NCI-H128 (cell line): ENCODE measurements around the gene KICS2.
"Not testable (repeated sequence)": the region's sequence is repeated elsewhere in the genome, so short reads cannot be mapped to it uniquely, and the experiment has no call there.

Source experiments
- DNase-seq: peaks from one replicate; lab custom pipeline; 2025; ENCODE audit not compliant: unreplicated experiment; lab: John Stamatoyannopoulos, UW

KICS2 gene

DNA sequence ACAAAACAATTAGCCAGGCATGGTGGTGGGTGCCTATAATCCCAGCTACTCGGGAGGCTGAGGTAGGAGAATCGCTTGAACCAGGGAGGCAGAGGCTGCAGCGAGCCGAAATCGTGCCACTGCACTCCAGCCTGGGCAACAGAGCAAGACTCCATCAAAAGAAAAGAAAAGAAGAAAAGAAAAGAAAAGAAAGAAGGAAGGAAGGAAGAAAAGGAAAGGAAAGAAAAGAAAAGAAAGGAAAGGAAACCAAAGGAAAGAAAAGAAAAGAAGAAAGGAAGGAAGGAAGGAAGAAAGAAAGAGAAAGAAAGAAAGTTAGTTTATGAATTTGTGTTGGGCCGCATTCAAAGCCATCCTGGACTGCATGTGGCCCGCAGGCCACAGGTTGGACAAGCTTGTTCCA is 4.5 kb downstream of the KICS2 start:
- not testable (repeated sequence) for DNase-seq

DNA sequence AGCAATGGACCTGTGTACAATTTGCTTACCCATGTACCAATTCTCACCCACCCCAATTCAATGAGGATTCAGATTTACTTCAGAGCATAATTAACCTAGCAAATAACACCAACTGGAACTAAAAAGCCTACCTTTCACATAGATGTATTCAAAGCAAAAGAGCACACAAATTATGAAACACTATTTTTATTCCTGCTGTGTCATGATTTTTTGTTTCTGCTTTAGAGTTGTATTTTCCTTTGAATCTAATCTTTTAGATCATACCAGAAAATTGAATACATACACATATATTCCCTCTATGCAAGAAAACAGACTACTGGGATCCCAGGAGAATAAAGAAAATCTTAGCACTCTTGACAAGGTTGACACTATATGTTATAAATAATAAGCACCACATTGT is 5.9 kb downstream of the KICS2 start:
- DNase-seq, result no peak

DNA sequence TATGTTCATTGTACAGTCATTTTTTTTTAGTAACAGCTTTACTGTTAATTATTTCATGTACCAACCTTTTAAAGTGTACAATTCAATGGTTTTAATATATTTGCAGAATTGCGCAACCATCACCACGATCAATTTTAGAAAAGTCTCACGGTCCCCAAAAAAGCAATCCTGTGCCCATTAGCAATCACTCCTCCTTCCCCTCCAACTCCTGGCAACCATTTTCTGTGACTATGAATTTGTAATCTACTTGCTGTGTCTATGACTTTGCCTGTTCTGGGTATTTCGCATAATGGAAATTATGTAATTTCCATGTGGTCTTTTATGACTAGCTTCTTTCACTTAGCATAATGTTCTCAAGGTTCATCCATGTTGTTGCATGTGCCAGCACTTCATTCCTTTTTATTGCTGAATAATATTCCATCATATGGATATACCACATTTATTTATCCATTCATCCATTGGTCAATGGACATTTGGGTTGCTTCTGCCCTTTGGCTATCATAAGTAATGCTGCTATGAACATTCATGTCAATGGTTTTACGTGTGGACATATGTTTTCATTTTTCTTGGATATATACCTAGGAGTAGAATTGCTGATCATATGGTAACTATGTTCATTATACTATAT is 9.9 kb downstream of the KICS2 start:
- no peak for DNase-seq

DNA sequence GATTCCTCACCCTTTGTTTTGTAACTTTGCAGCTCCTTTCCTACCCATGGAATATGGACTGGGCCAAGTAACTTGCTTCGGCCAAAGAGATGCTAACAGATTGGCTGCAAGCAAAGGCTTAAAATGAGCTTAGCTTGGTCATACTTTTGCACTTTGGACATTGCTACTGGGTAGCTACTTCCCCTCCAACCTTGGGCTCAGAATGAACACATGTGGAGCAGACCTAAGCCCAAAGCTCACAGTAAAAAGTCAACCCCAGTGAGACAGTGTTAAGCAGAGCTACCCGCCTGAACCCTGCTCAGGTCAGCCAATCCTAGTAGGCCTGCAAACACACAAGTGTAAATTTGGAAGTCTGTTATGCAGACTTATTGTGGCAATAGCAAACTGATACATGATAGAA is 14.6 kb downstream of the KICS2 start:
- no peak for DNase-seq

DNA sequence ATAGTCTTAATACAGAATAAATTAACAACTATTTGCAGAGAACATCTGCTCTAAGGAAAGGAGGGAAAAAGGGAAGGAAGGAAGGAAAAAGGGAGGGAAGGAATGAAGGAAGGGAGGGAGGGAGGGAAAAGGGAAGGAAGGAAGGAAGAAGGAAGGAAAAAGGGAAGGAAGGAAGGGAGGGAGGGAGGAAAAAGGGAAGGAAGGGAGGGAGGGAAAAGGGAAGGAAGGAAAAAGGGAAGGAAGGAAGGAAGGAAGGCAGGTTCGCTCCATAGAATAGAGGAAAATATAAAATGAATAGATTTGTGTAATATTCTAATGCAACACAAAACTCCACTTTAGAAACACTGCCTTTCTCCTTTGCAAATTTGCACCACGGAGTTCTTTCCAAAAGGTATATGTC is 16.6 kb downstream of the KICS2 start:
- DNase-seq, result no peak

DNA sequence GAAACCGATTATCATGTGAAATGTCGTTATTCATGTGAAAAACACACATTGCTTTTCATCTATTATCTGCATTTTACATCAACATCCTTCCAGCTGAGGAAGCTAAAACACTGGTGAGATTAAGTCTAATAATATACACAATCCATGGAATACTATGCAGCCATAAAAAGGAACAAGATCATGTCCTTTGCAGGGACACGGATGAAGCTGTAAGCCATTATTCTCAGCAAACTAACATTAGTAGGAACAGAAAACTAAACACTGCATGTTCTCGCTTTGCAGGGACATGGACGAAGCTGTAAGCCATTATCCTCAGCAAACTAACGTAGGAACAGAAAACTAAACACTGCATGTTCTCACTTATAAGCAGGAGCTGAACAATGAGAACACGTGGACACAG is 18.3 kb downstream of the KICS2 start:
- no peak for DNase-seq

DNA sequence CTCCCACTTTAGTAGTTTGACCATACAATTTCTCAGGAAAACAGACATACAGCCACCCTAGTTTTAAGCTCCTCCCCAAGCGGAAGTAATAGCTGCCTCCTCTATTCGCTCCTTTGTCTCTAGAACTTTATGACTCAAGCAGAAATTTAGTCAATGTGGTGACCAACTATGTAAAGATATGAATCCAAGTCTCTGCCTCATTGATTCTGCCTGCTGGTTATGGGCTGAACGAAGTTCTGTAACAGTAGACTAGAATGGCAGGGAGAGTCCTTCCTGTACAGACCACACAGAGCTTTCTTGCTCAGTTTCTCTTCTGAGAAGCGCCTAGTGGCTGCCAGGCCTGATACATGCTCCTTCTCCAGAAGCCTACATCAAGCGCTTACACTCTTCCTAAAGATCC is 19.1 kb downstream of the KICS2 start:
- DNase-seq, result no peak

DNA sequence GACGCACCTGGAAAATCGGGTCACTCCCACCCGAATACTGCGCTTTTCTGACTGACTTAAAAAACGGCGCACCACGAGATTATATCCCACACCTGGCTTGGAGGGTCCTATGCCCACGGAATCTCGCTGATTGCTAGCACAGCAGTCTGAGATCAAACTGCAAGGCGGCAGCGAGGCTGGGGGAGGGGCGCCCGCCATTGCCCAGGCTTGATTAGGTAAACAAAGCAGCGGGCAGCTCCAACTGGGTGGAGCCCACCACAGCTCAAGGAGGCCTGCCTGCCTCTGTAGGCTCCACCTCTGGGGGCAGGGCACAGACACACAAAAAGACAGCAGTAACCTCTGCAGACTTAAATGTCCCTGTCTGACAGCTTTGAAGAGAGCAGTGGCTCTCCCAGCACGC is 26.3 kb downstream of the KICS2 start:
- DNase-seq, result not testable (repeated sequence)

DNA sequence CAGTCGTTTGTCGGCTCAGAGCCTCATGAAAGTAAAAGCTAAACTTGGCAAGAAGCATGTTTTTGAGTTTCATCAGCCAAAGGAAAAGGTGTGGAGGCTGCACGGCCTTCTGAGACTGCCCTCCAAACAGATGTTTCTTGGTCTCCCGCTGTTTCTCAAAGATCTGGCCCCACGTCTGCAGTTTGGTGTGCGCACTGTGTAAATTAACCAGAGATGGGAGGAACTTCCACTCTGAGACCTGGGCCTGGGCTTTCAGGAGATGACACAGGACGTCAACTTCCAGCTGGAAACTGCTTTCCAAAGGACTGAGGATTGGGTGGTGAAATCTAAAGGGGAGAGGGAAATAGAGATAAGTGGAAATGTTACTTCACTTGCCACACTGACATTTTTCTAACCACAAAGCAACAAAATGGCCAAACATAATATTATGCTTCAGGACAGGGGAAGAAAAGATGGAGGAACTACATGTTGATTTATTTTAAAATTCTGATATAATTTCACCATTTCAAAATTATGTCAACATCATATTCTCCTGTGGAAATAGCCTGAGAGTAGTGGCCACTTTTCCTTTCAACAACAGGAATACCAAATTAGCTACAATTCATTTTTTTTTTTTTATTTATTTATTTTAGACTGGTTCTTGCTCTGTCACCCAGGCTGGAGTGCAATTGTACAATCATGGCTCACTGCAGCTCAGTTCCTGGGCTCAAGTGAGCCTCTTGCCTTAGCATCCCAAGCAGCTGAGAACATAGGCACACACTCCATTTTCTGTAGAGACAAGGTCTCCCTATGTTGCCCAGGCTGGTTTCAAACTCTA is 27.6 kb downstream of the KICS2 start:
- no peak for DNase-seq

DNA sequence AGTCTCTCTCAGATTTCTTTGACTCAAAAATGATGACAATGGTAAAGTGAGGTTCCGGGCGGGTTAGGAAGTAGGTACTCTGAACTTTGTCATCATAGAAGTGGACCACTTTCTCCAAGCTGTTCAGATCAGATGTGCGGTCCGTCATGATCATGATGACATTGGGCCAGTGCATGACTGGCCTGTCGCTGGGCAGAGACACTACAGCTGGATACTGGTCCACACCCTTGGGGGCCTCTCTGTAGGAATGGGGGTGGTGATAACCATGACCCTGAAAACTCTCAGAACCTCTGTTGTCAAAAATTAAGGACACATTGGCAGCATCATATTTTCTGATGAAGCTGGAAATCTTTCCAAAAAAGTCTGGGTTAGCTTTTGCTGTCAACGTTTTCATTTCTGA is 28.2 kb downstream of the KICS2 start:
- DNase-seq, result no peak

DNA sequence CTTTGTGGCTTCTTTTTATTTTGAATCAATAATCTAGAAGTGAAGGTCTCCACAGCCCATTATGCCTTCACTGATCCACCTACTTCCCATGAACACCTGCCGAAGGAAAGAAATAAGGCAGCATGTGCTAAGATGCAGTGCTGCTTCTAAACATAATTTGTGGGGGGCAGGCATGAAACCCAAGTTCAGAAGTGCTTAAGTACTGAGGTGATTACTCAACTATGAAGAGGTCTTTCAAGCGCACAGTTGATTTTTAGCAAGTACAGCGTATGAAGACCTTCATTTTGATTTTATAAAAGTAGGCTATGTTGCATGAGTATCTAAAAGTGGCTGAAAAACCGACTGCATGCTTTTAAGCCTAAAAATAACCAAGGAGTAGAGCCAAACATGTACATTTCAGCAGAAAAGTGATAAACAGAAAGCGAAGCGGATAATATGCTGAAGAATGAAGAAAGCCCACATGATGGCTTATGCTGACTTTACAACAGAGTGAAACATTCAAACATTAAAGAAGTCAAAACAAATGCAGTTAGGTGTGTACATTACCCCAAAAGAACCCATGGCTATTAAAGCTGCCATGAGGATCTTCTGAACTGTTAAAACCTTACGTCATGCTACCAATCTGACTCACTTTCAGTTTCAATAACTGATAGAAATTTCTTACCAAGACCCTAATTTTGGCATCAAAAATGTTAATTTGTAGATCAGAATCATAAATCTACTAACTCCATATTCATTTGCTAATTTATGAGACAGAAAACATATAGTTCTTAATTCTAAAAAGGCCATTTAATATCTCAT is 29.3 kb downstream of the KICS2 start:
- DNase-seq, result no peak

DNA sequence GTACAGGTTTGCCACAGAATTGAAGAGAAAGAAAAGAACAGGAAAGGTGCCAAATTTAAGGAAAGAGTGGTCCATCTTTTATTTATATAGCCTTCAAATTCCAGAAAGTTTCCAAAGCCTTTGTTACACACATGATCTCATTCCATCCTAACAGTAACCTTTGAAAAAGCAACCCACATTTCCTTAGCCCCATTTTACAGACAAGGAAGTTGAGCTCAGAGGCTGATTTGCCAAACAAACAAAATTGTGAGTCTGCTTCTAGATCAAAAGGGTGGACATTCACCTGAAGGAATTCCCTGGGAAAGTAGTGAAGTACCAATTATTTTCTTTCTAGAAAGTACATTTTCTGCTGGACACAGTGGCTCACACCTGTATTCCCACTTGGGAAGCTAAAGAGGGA is 32.0 kb downstream of the KICS2 start:
- no peak for DNase-seq

DNA sequence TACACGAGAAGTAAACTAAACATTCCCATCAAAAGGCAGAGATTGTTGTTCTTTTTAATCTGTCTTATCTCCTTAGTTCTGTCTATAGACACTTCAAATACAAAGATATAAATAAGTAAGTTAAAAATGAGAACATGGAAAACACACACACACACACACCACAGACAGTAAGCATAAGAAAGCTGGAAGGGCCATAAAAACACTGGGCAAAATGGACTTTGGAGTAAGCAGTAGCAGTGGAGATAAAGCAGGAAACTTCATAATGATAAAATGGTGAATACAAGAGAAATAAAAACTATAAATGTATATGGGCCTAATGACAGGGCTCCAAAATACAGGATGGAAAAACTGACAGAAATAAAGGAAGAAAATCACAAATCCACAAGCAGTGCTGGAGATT is 32.6 kb downstream of the KICS2 start:
- DNase-seq, result no peak

DNA sequence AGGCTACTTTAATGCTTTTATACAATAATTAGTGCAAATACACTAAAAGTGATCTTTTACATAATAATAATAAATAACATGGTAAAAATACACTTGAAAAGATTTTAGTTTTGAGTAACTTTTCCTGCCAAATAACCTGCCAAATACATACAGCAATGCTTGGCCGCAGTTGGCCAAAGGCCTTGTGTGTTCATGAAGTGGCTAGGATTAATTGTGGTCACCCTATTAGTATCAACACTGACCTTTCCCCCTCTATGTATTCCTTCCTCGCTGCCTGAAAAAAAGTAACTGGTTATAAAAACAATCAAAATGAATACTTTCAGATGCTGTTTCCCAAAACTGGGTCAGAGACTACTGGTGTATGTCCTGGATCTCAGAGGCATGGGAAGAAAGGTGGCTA is 34.3 kb downstream of the KICS2 start:
- no peak for DNase-seq

DNA sequence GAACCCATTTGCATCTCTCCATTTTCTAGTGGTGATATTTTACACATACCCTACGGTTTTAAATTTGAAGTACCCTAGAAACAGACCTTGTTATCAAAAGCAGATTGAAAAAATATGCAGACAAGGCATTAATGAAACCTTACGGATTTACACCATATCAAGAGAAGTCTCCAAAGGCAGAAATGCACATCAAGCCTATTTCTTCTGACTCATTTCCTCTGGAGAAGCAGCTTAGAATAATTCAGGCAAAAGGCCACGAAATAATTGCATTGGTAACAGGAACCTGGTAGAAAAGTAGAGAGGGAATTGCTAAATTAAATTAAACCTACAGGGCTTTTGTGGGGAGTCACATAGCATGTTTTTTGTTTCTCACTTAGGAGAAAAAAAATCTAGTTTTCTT is 34.7 kb downstream of the KICS2 start:
- DNase-seq, result no peak

DNA sequence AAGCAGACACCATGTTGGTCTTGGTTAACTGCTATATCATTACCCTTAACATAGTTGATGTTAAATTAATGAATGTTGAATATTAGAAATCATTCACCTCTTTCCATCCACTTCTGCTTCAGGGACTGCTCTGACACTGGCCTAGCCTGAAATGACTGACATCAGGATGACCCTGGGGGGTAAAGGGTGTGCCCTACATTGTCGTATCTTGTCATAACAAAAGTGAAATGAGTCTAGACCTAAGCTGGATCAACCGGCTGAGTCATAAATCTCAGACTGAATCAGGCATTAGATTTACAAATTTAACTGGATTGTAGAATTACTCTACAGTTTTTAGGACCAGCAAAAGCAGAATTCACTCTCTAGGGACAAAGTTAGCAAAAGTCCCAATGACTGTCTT is 35.3 kb downstream of the KICS2 start:
- DNase-seq, result no peak

DNA sequence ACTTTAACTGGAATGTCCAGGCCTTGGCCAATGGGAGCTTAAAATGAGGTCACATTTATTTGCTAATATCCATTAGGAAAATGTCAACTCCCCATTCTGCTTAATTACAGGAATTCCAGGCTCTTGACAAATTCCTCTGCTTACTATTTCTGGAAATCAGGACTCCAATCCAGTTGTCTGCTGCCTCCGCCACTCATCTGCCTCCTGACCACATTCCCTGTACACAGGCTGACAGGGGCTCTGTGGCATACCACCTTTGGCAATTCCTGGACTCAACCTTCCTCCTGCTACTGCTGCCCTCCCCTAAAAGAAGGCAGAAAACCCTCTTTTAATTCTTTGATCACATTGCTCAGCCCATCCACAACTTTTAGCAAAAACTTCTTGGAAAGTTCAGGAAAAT is 37.9 kb downstream of the KICS2 start:
- no peak for DNase-seq

DNA sequence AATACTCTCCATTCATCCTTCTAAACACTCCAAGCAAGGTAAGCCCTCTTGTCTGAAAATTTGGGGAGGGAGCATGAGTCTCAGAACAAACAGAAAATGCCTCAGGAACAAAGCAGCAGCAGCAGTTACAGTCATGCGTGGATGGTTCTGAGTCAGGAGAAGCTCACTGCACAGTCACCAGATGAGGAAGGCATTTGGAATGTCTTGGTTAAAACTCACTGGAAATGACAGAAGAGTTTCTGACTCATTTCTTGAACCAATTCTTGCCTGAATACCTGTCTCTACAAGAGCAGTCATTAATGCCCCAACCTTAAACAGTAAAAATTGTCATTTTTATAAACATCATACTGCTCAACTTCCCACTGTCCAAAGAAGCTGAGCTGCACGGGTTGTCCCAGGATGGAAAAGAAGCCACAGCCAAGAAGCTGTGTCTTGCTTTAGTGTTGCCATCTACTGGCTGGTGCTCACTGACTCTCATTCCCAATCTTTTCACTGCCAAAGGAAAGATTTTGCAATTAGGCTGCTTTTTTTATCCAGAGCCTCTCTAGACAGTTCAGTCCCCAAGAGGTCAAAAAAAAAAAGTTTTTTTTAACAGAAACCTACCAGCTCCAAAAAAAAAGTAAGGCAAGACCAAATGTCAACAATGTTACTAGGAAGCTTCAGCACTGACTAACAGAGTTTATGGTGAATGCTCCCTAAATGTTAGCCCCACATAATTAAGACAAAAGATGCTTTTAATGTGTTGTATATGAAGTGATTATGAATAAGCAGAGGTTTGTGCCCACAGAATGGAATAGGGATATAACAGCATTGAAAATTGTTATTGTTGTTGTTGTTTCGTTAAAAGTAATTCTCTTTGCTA is 40.4 kb downstream of the KICS2 start:
- DNase-seq, result no peak

DNA sequence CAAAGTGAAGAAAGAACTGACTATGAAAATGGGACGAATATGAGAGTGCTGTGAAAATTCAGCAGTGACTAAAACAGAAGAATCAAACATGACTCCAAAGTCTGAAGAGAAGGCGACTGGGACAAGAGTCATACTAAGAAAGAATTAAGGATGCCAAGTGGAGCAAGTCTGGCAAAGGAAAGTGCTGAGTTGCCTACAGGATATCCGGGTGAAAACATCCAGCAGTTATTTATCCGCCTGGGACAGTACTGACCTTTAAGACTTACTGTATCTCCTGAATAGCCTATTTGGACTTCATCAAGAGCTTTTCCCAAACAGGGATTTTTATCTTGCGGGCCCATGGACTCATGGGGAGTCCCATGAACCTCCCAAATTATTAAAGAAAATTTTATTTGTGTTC is 41.1 kb downstream of the KICS2 start:
- DNase-seq, result no peak

DNA sequence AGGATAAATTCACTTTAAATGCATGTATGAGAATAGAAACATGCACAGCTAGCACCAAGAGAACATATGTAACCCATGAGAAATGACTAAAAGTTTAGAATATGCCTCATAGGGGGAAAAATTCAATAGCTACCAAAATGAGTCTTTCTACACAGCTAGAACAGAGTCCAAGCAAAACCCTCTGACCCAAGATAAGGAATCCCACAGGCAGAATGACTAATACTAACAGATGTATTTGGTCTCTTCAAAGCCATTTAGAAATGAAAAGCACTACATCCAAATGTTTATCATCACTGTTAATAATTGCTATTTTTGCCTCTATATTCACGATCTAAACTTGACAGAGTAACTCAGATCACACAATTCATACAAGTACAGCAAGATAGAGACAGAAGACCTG is 44.0 kb downstream of the KICS2 start:
- DNase-seq, result no peak

DNA sequence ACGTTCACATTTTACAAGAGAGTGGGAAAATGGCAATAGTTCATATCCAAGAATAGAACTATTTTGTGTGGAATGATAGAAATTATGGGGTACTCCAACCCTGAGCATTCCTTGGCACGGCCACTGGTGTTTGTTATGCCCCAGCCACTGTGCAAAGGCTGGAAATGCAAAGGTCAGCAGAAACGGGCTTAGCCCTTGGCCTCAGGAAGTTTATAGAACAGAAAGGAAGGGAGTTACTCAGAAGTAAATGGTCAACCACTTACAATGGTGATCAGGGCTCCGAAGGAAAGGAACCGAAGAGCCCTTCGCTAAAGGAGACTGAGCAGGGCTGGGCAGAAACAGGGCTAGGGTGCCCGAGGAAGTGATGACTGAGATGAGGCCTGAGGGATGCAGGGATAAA is 45.1 kb downstream of the KICS2 start:
- DNase-seq, result no peak
